ENCODE data around the gene ARID1B. TPM values are rescaled to one million over a fixed set of nuclear protein-coding genes. Genes with fewer than 3 reads are reported as not detected.

The ARID1B gene
- total and polyA plus RNA-seq, 2 of the 4 experiments (the other 2 are of a cell fraction): 14.5 to 20.1 TPM

GRCh38 chr6:156756630-156757610 is 20.3 kb upstream of the ARID1B start:
- ChIA-PET CTCF (no interaction called here), POLR2A (ENCODE audit: unreplicated experiment) (no interaction called here)
- intact Hi-C loops (cut with micrococcal nuclease): no loop called here
- H3K4ac ChIP-seq (ENCODE audit: low read depth, low read length): no peak overlapping the region
- H4K91ac ChIP-seq (ENCODE audit: insufficient read depth, low read depth, low read length): no peak overlapping the region
- ATAC-seq (ENCODE audit: low read depth): no peak
- peaks cover 2% of the 10 kb centered on the region; the same call in 1 of the 2 replicates for H3K27me3 ChIP-seq (ENCODE audit: control insufficient read depth, insufficient read depth, low read length)
- H3K79me1 ChIP-seq (ENCODE audit: low read depth in 1 of 2, low read length in 2 of 2): no peaks in the 10 kb centered on the region
- no peak overlapping the region for H3K9ac ChIP-seq (ENCODE audit: low read depth, low read length)
- no peak overlapping the region for H3K56ac ChIP-seq (ENCODE audit: extremely low read depth, insufficient read depth, low read length)
- H3K14ac ChIP-seq (replicated peaks; ENCODE audit: low read depth, low read length): no peak overlapping the region
- dilution Hi-C loops (cut with HindIII; ENCODE audit: low sequenced_read_pairs, unreplicated experiment): no loop called here
- BruUV-seq (replicated peaks): no TSS peak
- H3K9me1 ChIP-seq (ENCODE audit: insufficient read depth, low read length): no peaks in the 10 kb centered on the region
- no peaks in the 10 kb centered on the region for H3K36me3 ChIP-seq (ENCODE audit: control insufficient read depth, insufficient read depth, low read length)
- no peak overlapping the region for H2AFZ ChIP-seq (replicated peaks; ENCODE audit: low read length, poor library complexity)
- no peak overlapping the region for H3K4me3 ChIP-seq (ENCODE audit: insufficient read depth, low read depth, low read length)
- no peak overlapping the region for H2BK5ac ChIP-seq (ENCODE audit: low read depth, low read length, poor library complexity, severe bottlenecking)
- no peaks in the 10 kb centered on the region for H4K20me1 ChIP-seq (ENCODE audit: insufficient read depth, low read length)
- H3K4me1 ChIP-seq (ENCODE audit: control insufficient read depth, insufficient read depth, low read length): no peaks in the 10 kb centered on the region
- H2BK15ac ChIP-seq (ENCODE audit: low read depth, low read length): no peak overlapping the region
- WGBS, 2 experiments (ENCODE audit: extremely low coverage in 2 of 2, insufficient read length in 1 of 2): 89 to 100% methylated on average over 3 to 4 of the region's 8 CpGs
- no peak overlapping the region for H3K23ac ChIP-seq (ENCODE audit: low read depth, low read length)
- H2AK9ac ChIP-seq (replicated peaks; ENCODE audit: low read depth, low read length, poor library complexity): no peak overlapping the region
- H3K18ac ChIP-seq (ENCODE audit: low read depth, low read length): no peak overlapping the region
- H2AK5ac ChIP-seq (ENCODE audit: low read depth, low read length): no peak overlapping the region
- H3K9me3 ChIP-seq (ENCODE audit: control insufficient read depth, insufficient read depth, low read length): no peaks in the 10 kb centered on the region
- no peak for DNase-seq
- H2BK20ac ChIP-seq (ENCODE audit: low read depth, low read length): no peak overlapping the region
- H3K27ac ChIP-seq (ENCODE audit: insufficient read depth, low read length): no peak overlapping the region
- H4K5ac ChIP-seq (ENCODE audit: low read depth, low read length): no peak overlapping the region
- no peak overlapping the region for H4K8ac ChIP-seq (ENCODE audit: low read depth in 2 of 2, low read length in 2 of 2)
- no peak overlapping the region for H3K4me2 ChIP-seq (ENCODE audit: low read depth, low read length)
- in situ Hi-C loops (cut with MboI; ENCODE audit: low sequenced_read_pairs): loop anchor here (25.0 kb wide), 1 partner anchor 195 kb away; no protein-coding TSS in a partner anchor
- H2BK120ac ChIP-seq (ENCODE audit: low read depth, low read length): no peak overlapping the region
- TF ChIP-seq MXI1 (IDR thresholded peaks at IDR 0.05; ENCODE audit: borderline replicate concordance, low read depth, low read length) (no peak), CHD1 (IDR thresholded peaks at IDR 0.05; ENCODE audit: low read depth, low read length) (no peak), SMC3 (IDR thresholded peaks at IDR 0.05; ENCODE audit: low read depth, low read length) (no peak), BHLHE40 (IDR thresholded peaks at IDR 0.05; ENCODE audit: low read depth, low read length) (no peak), CEBPB (IDR thresholded peaks at IDR 0.05; ENCODE audit: low read depth, low read length) (no peak), MAFK (IDR thresholded peaks at IDR 0.05; ENCODE audit: low read depth, low read length) (no peak), RCOR1 (IDR thresholded peaks at IDR 0.05; ENCODE audit: insufficient replicate concordance, low read length) (no peak), NFE2L2 (IDR thresholded peaks at IDR 0.05; ENCODE audit: low read depth, low read length) (no peak), RAD21 (IDR thresholded peaks at IDR 0.05; ENCODE audit: low read length) (no peak), RFX5 (IDR thresholded peaks at IDR 0.05; ENCODE audit: low read depth, low read length) (no peak), POLR2A (IDR thresholded peaks at IDR 0.05; ENCODE audit: low read depth, low read length) (no peak), FOS (IDR thresholded peaks at IDR 0.05; ENCODE audit: low read depth, low read length) (no peak), MAZ (IDR thresholded peaks at IDR 0.05; ENCODE audit: borderline replicate concordance, low read depth, low read length) (no peak)
- TF ChIP-seq, protein P1, sequence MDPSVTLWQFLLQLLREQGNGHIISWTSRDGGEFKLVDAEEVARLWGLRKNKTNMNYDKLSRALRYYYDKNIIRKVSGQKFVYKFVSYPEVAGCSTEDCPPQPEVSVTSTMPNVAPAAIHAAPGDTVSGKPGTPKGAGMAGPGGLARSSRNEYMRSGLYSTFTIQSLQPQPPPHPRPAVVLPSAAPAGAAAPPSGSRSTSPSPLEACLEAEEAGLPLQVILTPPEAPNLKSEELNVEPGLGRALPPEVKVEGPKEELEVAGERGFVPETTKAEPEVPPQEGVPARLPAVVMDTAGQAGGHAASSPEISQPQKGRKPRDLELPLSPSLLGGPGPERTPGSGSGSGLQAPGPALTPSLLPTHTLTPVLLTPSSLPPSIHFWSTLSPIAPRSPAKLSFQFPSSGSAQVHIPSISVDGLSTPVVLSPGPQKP (IDR thresholded peaks at IDR 0.05; ENCODE audit: borderline replicate concordance, low read depth, low read length): no peak
- TF ChIP-seq, protein P2, sequence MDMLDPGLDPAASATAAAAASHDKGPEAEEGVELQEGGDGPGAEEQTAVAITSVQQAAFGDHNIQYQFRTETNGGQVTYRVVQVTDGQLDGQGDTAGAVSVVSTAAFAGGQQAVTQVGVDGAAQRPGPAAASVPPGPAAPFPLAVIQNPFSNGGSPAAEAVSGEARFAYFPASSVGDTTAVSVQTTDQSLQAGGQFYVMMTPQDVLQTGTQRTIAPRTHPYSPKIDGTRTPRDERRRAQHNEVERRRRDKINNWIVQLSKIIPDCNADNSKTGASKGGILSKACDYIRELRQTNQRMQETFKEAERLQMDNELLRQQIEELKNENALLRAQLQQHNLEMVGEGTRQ (IDR thresholded peaks at IDR 0.05; ENCODE audit: low read depth, low read length): no peak

Data from IMR-90 (cell line).